GM12872 (cell line): Measurements from ENCODE around the gene VPS26A.

Experiments
- CTCF ChIP-seq: IDR thresholded peaks from 3 replicates; pipeline ENCODE4 v1.5.1; 2011; ENCODE audit warnings: low read depth, mild to moderate bottlenecking, low read length, moderate library complexity; ENCODE audit not compliant: insufficient read depth

VPS26A gene

DNA sequence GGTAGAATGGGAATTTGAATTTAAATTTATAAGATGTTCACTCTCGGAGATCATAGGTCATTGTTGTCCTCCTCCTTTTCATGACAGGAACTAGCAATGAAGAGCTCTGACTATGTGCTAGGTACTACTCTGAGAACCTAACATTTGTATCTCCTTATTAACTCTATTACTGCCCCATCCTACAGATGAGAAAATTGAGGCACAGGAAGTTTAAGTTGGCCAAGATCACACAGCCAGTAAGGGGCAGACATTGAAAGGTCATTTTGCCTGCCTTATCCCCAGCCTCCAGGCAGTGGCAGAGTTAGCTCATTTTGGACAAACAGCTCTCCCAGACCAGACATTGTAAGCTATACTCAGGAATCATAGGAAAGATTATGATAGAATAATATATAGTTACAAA lies 30.0 kb upstream of the VPS26A start:
- peak; percentile 9; the same call in 1 of the 3 replicates for TF ChIP-seq CTCF

DNA sequence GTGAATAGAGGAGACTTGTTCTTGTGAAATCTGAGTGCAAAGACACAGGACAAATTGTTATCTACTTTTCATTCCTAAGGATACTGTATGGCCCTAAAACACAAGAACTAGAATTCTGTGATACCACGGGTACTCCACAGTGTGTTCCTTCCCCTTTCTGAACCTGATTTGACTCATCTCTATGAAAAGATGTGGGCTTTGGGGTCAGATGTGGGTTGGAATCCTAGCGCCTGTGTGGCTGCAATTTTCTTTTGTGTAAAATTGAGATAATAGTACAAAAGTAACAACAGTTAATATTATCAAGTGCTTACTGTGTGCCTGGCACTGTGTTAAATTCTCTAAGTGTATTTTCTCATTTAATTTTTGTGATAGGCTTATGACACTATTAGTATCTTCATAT lies 27.9 kb upstream of the VPS26A start:
- no peak for TF ChIP-seq CTCF

DNA sequence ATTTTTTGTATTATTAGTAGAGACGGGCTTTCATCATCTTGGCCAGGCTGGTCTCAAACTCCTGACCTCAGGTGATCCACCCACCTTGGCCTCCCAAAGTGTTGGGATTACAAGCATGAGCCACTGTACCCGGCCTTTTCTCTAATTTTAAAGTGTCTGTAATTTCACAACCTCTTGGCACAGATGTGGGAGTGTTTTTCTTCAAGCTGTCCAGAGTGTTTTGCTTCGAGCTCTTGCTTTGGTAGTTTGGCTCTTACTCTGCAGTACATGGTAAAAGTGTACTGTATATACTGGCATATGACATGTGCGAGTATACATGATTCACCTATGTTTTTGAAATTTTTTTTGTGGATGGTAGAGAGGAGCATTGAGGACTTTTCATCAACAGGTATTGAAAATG lies 26.2 kb upstream of the VPS26A start:
- no peak for TF ChIP-seq CTCF

DNA sequence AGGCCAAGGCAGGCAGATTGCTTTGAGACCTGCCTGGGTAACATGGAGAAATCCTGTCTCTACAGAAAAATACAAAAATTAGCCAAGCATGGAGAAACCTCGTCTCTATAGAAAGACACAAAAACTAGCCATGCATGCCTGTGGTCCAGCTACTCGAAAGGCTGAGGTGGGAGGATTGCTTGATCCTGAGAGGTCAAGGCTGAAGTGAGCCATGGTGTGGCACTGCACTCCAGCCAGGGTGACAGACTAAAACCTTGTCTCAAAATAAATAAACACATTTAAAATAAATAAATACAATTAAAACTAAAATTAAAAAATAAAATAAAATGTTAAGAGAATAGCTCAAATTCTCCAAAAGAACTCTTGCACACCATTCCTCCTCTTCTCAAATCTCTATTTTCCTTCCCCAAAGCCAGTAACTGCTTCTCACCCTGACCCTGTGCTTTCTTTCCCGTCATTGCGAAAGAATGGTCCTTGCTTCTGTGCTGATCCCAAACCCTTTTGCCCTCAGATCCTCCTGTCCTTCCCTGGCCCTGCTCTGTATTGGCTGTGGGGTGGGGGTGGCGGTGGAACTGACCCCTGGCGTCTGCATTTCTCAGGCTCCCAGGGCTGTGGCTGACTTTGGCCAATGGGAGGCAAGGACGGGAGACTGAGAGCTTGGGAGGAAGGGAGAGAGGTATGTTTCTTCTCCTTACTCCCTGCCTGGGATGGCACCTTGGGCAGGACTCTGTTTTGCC lies 23.7 kb upstream of the VPS26A start:
- no peak for TF ChIP-seq CTCF

- TF ChIP-seq CTCF, result no peak
These were observed 22.4 kb upstream of the VPS26A start for GRCh38 chr10:69101451-69102095.

DNA sequence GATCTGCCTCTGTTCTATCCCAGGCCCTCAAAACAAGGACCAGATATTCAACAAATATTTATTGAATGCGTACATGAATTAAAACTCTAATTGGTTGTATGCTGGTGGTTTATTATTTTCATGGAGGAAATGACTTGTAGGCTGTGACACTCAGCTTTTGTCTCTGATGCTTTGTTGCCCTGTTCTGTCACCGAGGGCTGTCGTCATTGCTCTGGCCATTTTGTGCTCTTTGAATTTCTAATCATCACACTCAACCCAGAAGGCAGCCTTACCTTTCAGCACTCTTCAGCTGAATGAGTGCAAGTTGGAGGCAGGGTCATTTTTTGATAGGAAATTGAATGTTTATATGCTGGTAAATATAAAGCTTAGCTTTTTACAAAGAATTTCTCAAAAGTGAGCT lies 21.5 kb upstream of the VPS26A start:
- no peak for TF ChIP-seq CTCF

DNA sequence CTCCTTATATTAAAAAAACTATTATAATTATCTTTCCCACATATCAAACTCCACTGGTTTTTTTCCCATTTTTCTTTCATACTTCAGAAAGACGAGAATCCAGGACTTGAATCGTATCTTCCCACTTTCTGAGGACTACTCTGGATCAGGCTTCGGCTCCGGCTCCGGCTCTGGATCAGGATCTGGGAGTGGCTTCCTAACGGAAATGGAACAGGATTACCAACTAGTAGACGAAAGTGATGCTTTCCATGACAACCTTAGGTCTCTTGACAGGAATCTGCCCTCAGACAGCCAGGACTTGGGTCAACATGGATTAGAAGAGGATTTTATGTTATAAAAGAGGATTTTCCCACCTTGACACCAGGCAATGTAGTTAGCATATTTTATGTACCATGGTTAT lies 20.2 kb upstream of the VPS26A start:
- no peak for TF ChIP-seq CTCF
